GM18907 (cell line): ENCODE measurements around the gene BAG3.
"Not testable (repeated sequence)": the region's sequence is repeated elsewhere in the genome, so short reads cannot be mapped to it uniquely, and the experiment has no call there.

ENCODE experiments used
- ATAC-seq: cut with Tn5 transposase; IDR thresholded peaks from one replicate; pipeline ENCODE4 v1.9.1; 2021; ENCODE audit warnings: mild to moderate bottlenecking, moderate library complexity; ENCODE audit not compliant: unreplicated experiment

The BAG3 gene

DNA sequence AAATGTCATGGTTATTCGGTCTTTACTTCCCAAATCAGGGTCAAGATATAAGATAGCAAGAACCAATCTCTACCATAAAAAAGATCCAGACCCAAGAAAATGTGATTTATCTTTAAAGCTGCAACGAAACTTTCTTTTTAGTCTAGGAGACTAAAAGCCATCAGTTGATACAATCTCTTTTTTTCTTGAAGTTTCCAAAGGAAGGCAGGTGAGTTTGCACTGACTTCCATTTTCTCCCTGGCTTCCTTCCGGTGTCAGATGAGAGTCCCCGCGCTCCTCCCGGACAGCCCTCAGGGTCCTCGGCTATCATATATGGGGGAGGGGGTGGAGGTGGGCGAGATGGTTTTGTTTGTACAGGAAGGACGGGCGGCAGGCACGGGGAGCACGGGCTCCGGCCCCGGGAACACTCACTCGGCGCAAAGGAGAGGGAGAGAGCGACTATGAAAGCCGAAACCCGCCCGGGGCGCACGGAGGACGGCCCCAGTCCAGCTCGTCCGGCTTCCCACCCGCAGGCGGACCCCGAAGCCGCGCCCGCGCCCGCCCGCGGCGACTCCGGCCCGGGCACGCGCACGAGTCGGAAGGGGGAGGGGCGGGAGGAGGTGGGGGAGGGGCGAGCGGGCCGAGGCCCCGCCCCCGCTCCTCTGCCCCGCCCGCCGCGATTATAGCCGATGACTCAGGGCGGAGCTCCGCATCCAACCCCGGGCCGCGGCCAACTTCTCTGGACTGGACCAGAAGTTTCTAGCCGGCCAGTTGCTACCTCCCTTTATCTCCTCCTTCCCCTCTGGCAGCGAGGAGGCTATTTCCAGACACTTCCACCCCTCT, at the start of gene BAG3:
TSS of gene BAG3 (plus strand) at position 689 of the 822 bp plus-strand sequence. CDS start 296 bp downstream, outside the sequence.
- ATAC-seq: peak; percentile 72

DNA sequence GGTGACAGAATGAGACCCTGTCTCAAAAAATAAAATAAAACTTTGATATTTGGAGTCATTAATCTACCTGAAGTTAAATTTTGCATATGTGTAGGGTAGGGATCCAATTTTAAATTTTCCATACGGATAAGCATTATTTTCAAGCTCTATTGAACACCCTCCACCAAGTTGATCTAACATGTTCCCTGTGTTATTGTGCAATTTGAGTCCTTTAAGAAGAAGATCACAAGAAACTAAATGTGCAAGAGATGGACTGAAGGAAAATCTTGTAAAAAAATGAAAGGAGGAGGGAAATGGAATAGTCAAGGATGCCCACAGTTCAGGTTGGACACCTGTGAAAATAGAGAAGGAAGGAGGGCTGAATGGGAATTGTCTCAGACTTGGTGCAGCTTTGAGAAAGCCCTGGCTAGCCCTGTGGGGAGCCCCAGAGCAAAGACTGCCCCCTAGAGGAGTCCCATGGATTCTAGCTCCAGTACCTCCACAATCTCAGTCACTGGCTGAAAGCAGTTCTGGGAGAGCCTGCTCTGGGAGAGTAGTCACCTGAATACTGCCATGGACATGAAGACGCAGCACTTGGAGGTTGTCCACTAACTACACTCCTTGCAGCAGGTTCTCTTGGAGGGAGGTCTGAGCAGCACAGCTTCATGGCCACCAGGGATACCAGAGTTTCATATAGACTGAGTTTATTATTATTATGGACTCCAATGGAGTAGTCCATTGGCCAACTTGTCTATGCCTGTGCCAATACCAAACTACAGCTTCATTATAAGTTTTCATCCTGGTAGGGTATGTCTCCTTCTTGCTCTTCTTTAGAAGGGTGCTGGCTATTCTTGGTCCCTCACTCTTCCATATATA, 48.7 kb upstream of the BAG3 start:
- ATAC-seq: no peak

GRCh38 chr10:119604468-119604867, 46.7 kb upstream of the BAG3 start:
- no peak for ATAC-seq

- ATAC-seq: no peak
Observed at GRCh38 chr10:119608316-119609155, 42.6 kb upstream of the BAG3 start.

DNA sequence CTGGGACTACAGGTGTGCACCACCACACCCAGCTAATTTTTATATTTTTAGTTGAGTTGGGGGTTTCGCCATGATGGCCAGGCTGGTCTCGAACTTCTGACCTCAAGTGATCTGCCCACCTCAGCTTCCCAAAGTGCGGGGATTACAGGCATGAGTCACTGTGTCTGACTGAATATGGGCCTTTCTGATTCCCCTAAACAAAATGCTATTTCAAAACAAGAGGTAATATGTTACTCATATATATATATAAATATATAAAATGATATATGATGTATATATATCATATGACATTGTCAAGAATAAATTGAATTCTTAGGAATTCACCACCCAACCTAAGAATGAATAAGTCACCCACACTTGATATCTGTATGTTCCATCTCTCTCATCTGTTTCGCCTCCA, 41.7 kb upstream of the BAG3 start:
- no peak for ATAC-seq

DNA sequence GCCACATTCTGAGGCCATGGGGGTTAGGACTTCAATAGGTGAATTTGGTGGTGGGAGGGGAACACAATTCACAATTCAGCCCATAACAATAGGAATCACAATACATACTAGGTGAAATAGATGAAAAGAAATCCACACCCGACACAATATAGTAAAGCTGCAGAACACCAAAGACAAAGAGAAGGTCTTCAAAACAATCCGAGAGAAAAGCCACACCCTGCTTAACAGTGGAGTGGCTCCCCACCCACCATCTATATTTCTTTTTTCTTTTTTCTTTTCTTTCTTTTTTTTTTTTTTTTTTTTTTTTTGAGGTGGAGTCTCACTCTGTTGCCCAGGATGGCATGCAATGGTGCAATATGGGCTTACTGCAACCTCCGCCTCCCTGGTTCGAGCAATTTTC, 39.7 kb upstream of the BAG3 start:
- ATAC-seq: no peak

DNA sequence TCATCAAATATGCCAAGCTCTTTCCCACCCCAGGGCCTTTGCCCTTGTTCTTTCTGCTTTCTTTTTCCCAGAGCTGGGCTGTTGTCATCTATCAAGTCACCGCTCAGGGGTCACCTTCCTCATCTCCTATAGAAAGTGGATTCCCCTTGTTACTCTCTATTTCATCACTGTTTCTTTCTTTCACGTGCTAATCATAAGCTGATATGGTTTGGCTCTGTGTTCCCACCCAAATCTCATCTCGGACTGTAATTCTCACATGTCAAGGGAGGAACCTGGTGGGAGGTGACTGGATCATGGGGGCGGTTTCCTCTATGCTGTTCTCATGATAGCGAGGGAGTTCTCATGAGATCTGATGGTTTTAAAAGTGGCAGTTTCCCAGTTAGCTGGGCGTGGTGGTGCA, 37.4 kb upstream of the BAG3 start:
- no peak for ATAC-seq

DNA sequence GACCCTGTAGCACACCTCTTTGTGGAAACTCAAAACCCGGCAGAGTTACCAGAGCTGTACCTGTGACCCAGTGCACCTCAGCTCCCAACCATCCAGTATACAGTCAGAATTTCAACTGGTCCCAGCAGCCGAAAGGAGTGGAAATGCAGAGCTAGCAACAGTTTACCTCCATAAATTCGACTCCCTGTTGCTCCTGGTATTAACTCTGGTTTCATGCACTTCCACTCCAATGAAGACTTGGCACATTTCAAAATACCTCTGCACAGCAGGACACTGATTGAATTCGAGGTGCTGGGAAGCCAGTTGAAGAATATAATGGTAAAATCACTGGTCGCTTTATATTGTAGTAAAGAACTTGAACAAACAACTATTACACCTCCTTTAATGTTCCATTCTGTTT, 36.5 kb upstream of the BAG3 start:
- no peak for ATAC-seq

DNA sequence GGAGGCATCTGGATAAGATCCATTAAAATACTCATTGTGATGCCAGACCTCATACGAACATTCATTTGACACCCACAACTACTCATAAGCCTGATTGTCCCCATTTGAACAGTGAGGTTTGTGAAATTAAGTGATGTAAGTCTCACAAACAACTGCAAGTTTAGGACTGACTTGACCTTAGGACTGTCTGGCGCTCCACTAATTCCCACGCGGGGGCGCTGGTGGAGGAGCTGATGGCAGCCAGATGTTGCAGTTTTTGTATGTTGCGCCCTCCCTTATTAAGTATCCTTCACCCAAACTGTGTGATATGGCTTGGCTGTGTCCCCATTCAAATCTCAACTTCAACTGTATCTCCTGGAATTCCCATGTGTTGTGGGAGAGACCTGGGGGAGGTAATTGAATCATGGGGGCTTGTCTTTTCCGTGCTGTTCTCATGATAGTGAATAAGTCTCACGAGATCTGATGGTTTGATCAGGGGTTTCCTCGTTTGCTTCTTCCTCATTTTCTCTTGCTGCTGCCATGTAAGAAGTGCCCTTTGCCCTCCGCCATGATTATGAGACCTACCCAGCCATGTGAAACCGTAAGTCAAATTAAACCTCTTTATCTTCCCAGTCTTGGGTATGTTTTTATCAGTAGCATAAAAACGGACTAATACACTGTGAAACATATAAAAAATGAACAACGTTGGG, 34.2 kb upstream of the BAG3 start:
- ATAC-seq: no peak

- no peak for ATAC-seq
Observed at GRCh38 chr10:119619215-119619614, 32.0 kb upstream of the BAG3 start.

- ATAC-seq: not testable (repeated sequence)
Observed at GRCh38 chr10:119619811-119620210, 31.4 kb upstream of the BAG3 start.

GRCh38 chr10:119620241-119621077, 30.7 kb upstream of the BAG3 start:
- ATAC-seq: no peak

DNA sequence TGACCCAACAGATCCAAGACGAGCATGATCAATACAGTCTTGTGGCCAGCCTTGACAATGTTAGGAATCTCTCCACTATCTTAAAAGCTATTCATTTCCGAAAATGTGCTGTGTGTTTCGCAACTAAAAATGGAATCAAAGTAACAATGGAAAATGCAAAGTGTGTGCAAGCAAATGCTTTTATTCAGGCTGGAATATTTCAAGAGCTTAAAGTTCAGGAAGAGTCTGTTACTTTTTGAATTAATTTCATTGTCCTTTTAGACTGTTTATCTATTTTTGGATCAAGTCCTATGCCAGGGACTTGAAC, 30.1 kb upstream of the BAG3 start:
- no peak for ATAC-seq

DNA sequence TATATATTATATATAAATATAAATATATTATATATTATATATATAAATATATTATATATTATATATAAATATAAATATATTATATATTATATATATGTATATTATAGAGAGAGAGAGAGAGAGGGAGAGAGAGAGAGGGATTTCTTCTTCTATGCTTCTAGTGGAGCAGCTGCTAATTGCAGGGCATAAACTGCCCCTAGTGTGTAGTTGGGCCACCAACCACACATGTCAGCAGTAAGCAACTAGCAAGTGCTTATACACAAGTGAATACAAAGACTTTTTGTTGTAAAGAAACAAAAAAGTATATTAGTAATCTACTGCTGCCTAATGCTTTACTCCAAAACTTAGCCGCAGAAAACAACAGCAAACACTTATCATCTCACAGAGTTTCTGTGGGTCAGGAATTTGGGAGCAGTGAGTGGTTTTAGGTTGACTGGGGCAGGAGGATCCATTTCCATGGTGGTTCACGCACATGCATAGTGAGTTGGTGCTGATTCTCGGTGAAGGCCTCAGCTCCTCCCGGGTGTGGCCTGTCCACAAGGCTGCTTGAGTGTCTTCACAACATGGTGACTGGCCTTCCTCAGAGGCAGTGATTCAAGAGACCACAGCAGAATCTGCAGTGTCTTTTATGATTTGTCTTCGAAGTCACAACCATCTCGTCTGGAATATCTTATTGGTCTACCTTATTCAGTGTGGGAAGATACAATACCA, 25.5 kb upstream of the BAG3 start:
- ATAC-seq: no peak

- no peak for ATAC-seq
Observed at GRCh38 chr10:119630300-119630699, 20.9 kb upstream of the BAG3 start.

DNA sequence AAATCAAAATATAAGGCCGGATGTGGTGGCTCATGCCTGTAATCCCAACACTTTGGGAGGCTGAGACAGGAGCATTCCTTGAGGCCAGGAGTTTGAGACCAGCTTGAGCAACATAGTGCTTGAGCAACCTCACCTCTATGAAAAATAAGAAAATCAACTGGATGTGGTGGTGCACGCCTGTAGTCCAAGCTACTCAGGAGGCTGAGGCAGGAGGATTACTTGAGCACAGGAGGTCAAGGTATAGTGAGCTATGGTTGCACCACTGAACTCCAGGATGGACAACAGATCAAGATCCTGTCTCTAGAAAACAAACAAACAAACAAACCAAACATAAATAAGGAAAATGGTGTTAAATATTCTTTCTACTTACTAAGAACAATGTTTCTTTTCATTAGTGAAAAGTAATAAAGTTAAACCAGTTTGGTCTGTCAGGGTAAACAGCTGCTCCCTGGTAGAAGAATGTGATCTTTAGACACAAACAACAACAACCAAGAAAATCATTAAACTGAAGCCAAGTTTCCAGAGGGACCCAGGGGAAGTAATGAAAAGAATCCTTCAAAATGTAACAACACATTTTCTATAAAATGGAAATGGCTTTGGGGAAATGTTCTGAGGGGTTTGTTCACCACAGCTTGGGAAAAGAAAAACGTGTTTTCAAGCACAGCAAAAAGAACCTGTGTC, 17.5 kb upstream of the BAG3 start:
- no peak for ATAC-seq

DNA sequence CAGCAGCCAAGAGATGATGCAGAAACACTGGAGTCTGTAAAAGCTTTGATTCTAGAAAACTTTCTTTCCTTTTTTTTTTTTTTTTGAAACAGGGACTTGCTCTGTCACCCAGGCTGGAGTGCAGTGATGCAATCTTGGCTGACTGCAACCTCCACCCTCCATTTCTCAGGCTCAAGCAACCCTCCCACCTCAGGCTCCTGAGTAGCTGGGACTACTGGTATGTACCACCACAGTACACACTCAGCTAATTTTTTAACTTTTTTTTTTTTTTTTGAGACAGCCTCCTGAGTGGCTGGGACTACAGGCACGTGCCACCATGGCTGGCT, 17.0 kb upstream of the BAG3 start:
- ATAC-seq: no peak

- ATAC-seq: no peak
Observed at GRCh38 chr10:119637631-119638030, 13.5 kb upstream of the BAG3 start.

GRCh38 chr10:119638982-119639381, 12.2 kb upstream of the BAG3 start:
- no peak for ATAC-seq
